Colonic mucosa (tissue), 4 donors: ENCODE results near the gene UGGT1. TPM values are rescaled to one million over a fixed set of nuclear protein-coding genes. Genes with fewer than 3 reads are reported as not detected.

Experiments used
- DNase-seq: peaks from one replicate; pipeline ENCODE4 v3.0.0-alpha.2; 2020
- H3K27ac ChIP-seq: fragments of 200-600 bp; one replicate; pipeline ENCODE4 v1.8.0; 2021
- H3K27me3 ChIP-seq: fragments of 200-600 bp; one replicate; pipeline ENCODE4 v1.8.0; 2021
- H3K36me3 ChIP-seq: fragments of 200-600 bp; one replicate; pipeline ENCODE4 v1.8.0; 2021
- H3K4me1 ChIP-seq: fragments of 200-600 bp; one replicate; pipeline ENCODE4 v1.8.0; 2021; ENCODE audit warnings: mild to moderate bottlenecking
- H3K4me3 ChIP-seq: fragments of 200-600 bp; one replicate; pipeline ENCODE4 v1.8.0; 2021
- H3K9ac ChIP-seq, 2 donors: one replicate each; pipeline ENCODE4 v1.7.0; 2013; ENCODE audit warnings: control low read depth in 2 of 2, low read depth in 2 of 2, low read length in 2 of 2
- H3K9me3 ChIP-seq: fragments of 200-600 bp; one replicate; pipeline ENCODE4 v1.8.0; 2021
- intact Hi-C: fragments of 100-400 bp; cut with DNase I; formaldehyde crosslinking; loops from one replicate; pipeline ENCODE4 v1.14.1; 2022
- total RNA-seq, 2 donors: library from RNA; stranded (reverse); fragmentation: NEBNext Ultra II Directional in 1 of 2; extraction: Animal tissue kit (Norgen Biotek cat#: 25700) in 1 of 2; gene quantifications; one replicate each; pipeline ENCODE4 v1.2.1, GENCODE V29; 2021
- TF ChIP-seq, protein P1 (sequence below): fragments of 200-600 bp; IDR thresholded peaks from one replicate; pipeline ENCODE4 v1.8.0; 2022; ENCODE audit warnings: antibody characterized with exemption, mild to moderate bottlenecking
- donor health status: healthy.
- donor health status: DM: no; HTN: no; CAD: no.
- donor health status: DM: no; HTN: no; CAD: no.

The UGGT1 gene
- total RNA-seq, 2 donors from 2014 or later: 41.7 to 56.0 TPM

DNA sequence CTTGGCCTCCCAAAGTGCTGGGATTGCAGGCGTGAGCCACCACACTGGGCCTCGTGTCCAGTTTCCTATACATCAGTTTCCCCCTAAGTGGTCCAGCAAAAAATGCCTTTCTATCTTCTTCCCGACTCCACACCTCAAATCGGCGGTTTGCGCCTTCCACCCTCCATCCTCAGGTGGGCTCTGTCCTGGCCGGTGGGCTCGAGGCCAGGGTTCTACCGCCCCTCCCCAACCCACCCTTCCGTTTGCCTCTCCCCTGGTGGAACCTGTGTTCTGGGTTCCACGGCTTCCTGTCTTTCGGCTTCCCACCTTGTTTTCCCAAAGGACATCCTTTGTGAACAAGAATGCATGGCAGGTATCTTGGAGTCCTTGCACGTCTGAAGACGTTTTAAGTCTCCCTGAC lies 123.3 kb downstream of the UGGT1 start:
- Histone ChIP-seq H3K27me3 (no peaks in the 10 kb centered on the region), H3K9me3 (no peaks in the 10 kb centered on the region), H3K9ac (no peak overlapping the region), H3K27ac (no peak overlapping the region), H3K36me3 (no peaks in the 10 kb centered on the region), H3K4me3 (no peak overlapping the region), H3K4me1 (no peaks in the 10 kb centered on the region)
- no peak for DNase-seq
- intact Hi-C loops: no loop called here
- TF ChIP-seq, protein P1, sequence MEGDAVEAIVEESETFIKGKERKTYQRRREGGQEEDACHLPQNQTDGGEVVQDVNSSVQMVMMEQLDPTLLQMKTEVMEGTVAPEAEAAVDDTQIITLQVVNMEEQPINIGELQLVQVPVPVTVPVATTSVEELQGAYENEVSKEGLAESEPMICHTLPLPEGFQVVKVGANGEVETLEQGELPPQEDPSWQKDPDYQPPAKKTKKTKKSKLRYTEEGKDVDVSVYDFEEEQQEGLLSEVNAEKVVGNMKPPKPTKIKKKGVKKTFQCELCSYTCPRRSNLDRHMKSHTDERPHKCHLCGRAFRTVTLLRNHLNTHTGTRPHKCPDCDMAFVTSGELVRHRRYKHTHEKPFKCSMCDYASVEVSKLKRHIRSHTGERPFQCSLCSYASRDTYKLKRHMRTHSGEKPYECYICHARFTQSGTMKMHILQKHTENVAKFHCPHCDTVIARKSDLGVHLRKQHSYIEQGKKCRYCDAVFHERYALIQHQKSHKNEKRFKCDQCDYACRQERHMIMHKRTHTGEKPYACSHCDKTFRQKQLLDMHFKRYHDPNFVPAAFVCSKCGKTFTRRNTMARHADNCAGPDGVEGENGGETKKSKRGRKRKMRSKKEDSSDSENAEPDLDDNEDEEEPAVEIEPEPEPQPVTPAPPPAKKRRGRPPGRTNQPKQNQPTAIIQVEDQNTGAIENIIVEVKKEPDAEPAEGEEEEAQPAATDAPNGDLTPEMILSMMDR: no peak

DNA sequence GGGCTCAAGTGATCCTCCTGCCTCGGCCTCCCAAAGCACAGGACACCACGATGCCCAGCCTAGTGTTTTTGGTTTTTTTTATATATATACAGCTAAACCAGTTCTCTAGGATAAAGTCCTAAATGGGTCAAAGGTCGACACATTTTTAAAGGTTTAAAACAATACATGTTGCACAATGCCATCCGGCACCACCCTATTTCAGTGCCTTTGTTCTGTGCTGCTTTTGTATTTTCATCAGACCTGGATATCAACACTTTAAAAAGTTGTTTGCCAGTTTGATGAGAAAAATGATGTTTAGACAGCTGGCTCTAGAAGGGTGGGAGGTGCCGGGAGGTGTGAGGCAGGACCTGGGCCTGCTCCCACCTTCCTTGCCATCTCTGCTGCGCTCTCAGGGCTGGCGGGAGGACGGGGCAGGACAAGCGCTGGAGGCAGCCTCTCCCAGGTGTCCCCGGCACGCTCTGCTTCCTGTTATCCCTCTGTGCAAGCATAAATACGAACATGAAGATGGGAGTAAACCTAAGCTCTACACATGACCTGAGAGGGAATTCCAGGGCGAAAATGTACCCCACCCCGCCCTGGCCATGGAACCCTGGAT lies 124.0 kb downstream of the UGGT1 start:
- TF ChIP-seq, protein P1: no peak
- Histone ChIP-seq H3K4me1 (no peaks in the 10 kb centered on the region), H3K27me3 (no peaks in the 10 kb centered on the region), H3K36me3 (no peaks in the 10 kb centered on the region), H3K27ac (no peak overlapping the region), H3K4me3 (no peak overlapping the region), H3K9ac (no peak overlapping the region), H3K9me3 (no peaks in the 10 kb centered on the region)
- peak; percentile 49 for DNase-seq
- intact Hi-C loops: no loop called here

DNA sequence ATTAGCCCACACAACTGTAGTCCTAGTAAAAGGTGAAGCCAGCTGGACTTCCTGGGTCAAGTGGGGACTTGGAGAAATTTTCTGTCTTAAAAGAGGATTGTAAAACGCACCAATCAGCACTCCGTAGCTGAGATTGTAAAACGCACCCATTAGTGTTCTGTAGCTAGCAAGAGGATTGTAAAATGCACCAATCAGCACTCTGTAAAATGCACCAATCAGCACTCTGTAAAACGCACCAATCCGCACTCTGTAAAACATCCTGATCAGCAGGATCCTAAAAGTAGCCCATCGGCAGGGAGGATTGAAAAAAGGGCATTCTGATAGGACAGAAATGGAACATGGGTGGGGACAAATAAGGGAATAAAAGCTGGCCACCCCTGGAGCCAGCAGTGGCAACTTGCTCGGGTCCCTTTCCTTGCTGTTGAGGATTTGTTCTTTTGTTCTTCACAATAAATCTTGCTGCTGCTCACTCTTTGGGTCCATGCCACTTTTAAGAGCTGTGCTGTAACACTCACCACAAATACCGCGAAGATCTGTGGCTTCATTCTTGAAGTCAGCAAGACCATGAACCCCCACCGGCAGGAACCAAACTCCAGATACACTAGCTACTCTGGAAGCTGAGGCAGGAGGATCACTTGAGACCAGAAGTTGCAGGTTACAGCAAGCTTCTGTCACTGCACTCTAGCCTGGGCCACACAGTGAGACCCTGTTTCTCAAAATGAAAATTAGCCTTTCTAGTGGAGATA lies 125.1 kb downstream of the UGGT1 start:
- no peaks in the 10 kb centered on the region for H3K36me3 ChIP-seq
- no peak overlapping the region for H3K4me3 ChIP-seq
- H3K9me3 ChIP-seq: no peaks in the 10 kb centered on the region
- intact Hi-C loops: no loop called here
- H3K27ac ChIP-seq: no peak overlapping the region
- TF ChIP-seq, protein P1: no peak
- no peak for DNase-seq
- H3K27me3 ChIP-seq: no peaks in the 10 kb centered on the region
- no peaks in the 10 kb centered on the region for H3K4me1 ChIP-seq
- no peak overlapping the region for H3K9ac ChIP-seq

DNA sequence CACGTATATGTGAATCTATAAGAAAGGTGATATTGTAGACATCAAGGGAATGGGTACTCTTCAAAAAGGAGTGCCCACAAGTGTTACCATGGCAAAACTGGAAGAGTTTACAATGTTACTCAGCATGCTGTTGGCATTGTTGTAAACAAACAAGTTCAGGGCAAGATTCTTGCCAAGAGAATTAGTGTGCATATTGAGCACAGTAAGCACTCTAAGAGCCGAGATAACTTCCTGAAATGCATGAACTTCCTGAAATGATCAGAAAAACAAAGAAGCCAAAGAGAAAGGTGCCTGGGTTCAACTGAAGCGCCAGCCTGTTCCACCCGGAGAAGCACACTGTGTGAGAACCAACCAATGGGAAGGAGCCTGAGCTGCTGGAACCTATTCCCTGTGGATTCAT lies 126.7 kb downstream of the UGGT1 start:
- intact Hi-C loops: no loop called here
- Histone ChIP-seq H3K36me3 (no peaks in the 10 kb centered on the region), H3K4me1 (no peaks in the 10 kb centered on the region), H3K9ac (no peak overlapping the region), H3K27ac (no peak overlapping the region), H3K9me3 (no peaks in the 10 kb centered on the region), H3K27me3 (no peaks in the 10 kb centered on the region), H3K4me3 (no peak overlapping the region)
- no peak for DNase-seq
- TF ChIP-seq, protein P1: no peak

DNA sequence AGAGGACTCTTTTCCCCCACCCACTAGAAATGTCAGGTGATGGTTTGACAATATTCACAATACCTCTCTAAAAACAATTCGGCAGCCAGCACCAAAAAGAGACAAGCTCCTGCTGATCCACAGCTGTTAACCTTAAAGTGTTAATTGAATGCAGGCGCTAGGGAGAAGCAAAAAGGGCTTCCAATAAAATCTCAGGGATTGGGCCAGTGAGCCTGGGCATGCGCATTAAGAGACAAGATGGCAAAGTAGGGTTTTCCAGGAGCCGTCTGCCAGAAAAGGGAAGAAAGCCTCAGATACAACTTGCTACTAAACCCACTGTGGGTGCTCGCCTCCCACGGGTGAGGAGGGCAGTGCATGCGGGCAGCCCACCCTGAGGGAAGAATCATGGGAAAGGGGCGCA lies 128.9 kb downstream of the UGGT1 start:
- TF ChIP-seq, protein P1: no peak
- Histone ChIP-seq H3K36me3 (no peaks in the 10 kb centered on the region), H3K9me3 (no peaks in the 10 kb centered on the region), H3K4me1 (no peaks in the 10 kb centered on the region), H3K27ac (no peak overlapping the region), H3K9ac (no peak overlapping the region), H3K4me3 (no peak overlapping the region), H3K27me3 (no peaks in the 10 kb centered on the region)
- intact Hi-C loops: no loop called here
- no peak for DNase-seq
